Endothelial cell of umbilical vein (primary cell): ENCODE results near the gene HOXA9. TPM values are rescaled to one million over a fixed set of nuclear protein-coding genes. Genes with fewer than 3 reads are reported as not detected.
A peak's percentile ranks its signal among the peaks of the same experiment; 100 is the strongest.

Experiments used
- BruUV-seq: library from RNA; stranded (reverse); fragments of 400-500 nt; replicated peaks from 2 replicates; lab custom pipeline; 2021; lab: Mats Ljungman, UMichigan
- CTCF ChIA-PET: fragments of 300-600, 350-600 bp; sonication (Branson Sonifier 250); formaldehyde crosslinking; loops from one replicate; lab custom pipeline; 2021; ENCODE audit warnings: antibody characterized with exemption, inconsistent platforms; lab: Charles Lee
- POLR2A ChIA-PET: fragments of 300-600, 350-600 bp; sonication (Branson Sonifier 250); formaldehyde crosslinking; loops from one replicate; lab custom pipeline; 2021; ENCODE audit warnings: antibody characterized with exemption, inconsistent platforms; lab: Charles Lee
- DNase-seq: peaks from one replicate; pipeline ENCODE4 v3.0.0-alpha.2; 2011; ENCODE audit warnings: low read depth, low spot score
- FAIRE-seq: peaks from 2 replicates; lab custom pipeline; 2011; peaks lifted over from hg19 to GRCh38; lab: Jason Lieb, UNC
- H2AFZ ChIP-seq: 2 replicates; pipeline ENCODE4 v1.6.0; 2012; ENCODE audit warnings: low read depth, low read length, control low read depth, inconsistent platforms
- H3K27ac ChIP-seq: 2 replicates; pipeline ENCODE4 v1.5.1; 2011; ENCODE audit warnings: low read depth, mild to moderate bottlenecking, control low read depth, low read length, moderate library complexity; ENCODE audit not compliant: insufficient read depth
- H3K27me3 ChIP-seq, 2 experiments: 2 replicates each; pipeline versions ENCODE4 v1.6.0 to v1.6.1; 2011; ENCODE audit warnings: low read length in 2 of 2, mixed read lengths in 1 of 2; ENCODE audit not compliant: control insufficient read depth in 2 of 2, insufficient read depth in 2 of 2
- H3K36me3 ChIP-seq, 2 experiments: 2 replicates in 1 of 2; 3 replicates in 1 of 2; pipeline ENCODE4 v1.5.1; 2011; ENCODE audit warnings: low read length in 2 of 2, mild to moderate bottlenecking in 1 of 2, moderate library complexity in 1 of 2; ENCODE audit not compliant: control insufficient read depth in 2 of 2, insufficient read depth in 2 of 2; ENCODE audit errors: extremely low read depth in 1 of 2
- H3K4me1 ChIP-seq: 3 replicates; pipeline ENCODE4 v1.5.1; 2011; ENCODE audit warnings: mild to moderate bottlenecking, low read length; ENCODE audit not compliant: control insufficient read depth, insufficient read depth; ENCODE audit errors: extremely low read depth
- H3K4me2 ChIP-seq: 2 replicates; pipeline ENCODE4 v1.6.1; 2011; ENCODE audit warnings: low read length, control low read depth, mixed read lengths; ENCODE audit not compliant: insufficient read depth
- H3K4me3 ChIP-seq, 3 experiments: fragments of 200-600 bp in 1 of 3; sonication (generic), shearing (Covaris generic) in 1 of 3; replicated peaks in 1 of 3; 2 replicates each; pipeline ENCODE4 v1.5.1; 2011 to 2016; ENCODE audit warnings: control low read depth in 3 of 3, low read length in 3 of 3, mild to moderate bottlenecking in 2 of 3, inconsistent platforms in 1 of 3, low read depth in 1 of 3, moderate library complexity in 1 of 3; ENCODE audit not compliant: insufficient read depth in 1 of 3
- H3K79me2 ChIP-seq: 2 replicates; pipeline ENCODE4 v1.6.0; 2012; ENCODE audit warnings: low read length, inconsistent platforms; ENCODE audit not compliant: control insufficient read depth, insufficient read depth
- H3K9ac ChIP-seq: replicated peaks from 2 replicates; pipeline ENCODE3; 2011; ENCODE audit warnings: low read length, control low read depth; ENCODE audit not compliant: insufficient read depth; ENCODE audit errors: extremely low read depth
- H3K9me1 ChIP-seq: replicated peaks from 3 replicates; pipeline ENCODE4 v1.6.0; 2011; ENCODE audit warnings: mild to moderate bottlenecking, low read length; ENCODE audit not compliant: control insufficient read depth, insufficient read depth; ENCODE audit errors: extremely low read depth
- H3K9me3 ChIP-seq: replicated peaks from 2 replicates; pipeline ENCODE4 v1.5.1; 2012; ENCODE audit warnings: low read length, inconsistent platforms; ENCODE audit not compliant: control insufficient read depth, insufficient read depth
- H4K20me1 ChIP-seq: replicated peaks from 2 replicates; pipeline ENCODE3; 2011; ENCODE audit warnings: mild to moderate bottlenecking, low read length; ENCODE audit not compliant: control insufficient read depth, insufficient read depth; ENCODE audit errors: extremely low read depth
- FOS ChIP-seq: IDR thresholded peaks from 2 replicates; pipeline ENCODE4 v1.6.1; 2011; ENCODE audit warnings: mild to moderate bottlenecking, low read length, moderate library complexity, borderline replicate concordance; ENCODE audit not compliant: insufficient read depth
- JUN ChIP-seq: IDR thresholded peaks from 2 replicates; pipeline ENCODE4 v1.6.1; 2011; ENCODE audit warnings: borderline replicate concordance, low read depth; ENCODE audit not compliant: insufficient read length, insufficient read depth
- MYC ChIP-seq: IDR thresholded peaks from one replicate; pipeline ENCODE4 v1.6.1; 2011; ENCODE audit warnings: mild to moderate bottlenecking, low read depth, low read length
- POLR2A ChIP-seq: IDR thresholded peaks from 2 replicates; pipeline ENCODE4 v1.6.1; 2012; ENCODE audit warnings: low read depth, mild to moderate bottlenecking, control low read depth, low read length
- POLR2AphosphoS5 ChIP-seq: IDR thresholded peaks from 2 replicates; pipeline ENCODE4 v1.6.1; 2012; ENCODE audit warnings: low read depth, mild to moderate bottlenecking, control low read depth, low read length, moderate library complexity; ENCODE audit not compliant: insufficient read depth
- dilution Hi-C: fragments of 300-500 bp; cut with MboI; formaldehyde crosslinking; loops from one replicate; pipeline ENCODE4 v1.15.0; 2019; ENCODE audit warnings: low sequenced_read_pairs; ENCODE audit not compliant: extremely low pct_ligation_motif_present
- intact Hi-C: fragments of 100-400 bp; cut with micrococcal nuclease; formaldehyde crosslinking; loops from one replicate; pipeline ENCODE4 v1.10.0; 2022
- polyA plus RNA-seq, 4 experiments: library from polyadenylated mRNA; depleted of rRNA in 3 of 4; stranded (reverse) in 3 of 4; unstranded in 1 of 4; fragments of >200 nt; gene quantifications; 2 replicates each; pipeline versions ENCODE4 v1.2.1 to v1.2.3, GENCODE V29; 2011 to 2012; ENCODE audit warnings: missing spikeins in 1 of 4
- total RNA-seq: library from RNA; stranded (reverse); gene quantifications from 2 replicates; pipeline ENCODE4 v1.2.3, GENCODE V29; 2021
- TF ChIP-seq, protein P1 (sequence below), 2 donors: IDR thresholded peaks; 1 replicate in 1 of 2; 2 replicates in 1 of 2; pipeline ENCODE4 v1.5.1; 2011; ENCODE audit warnings: low read length in 2 of 2, mild to moderate bottlenecking in 2 of 2, moderate library complexity in 2 of 2, control low read depth in 1 of 2, inconsistent platforms in 1 of 2, low read depth in 1 of 2; ENCODE audit not compliant: insufficient read depth in 1 of 2; ENCODE audit errors: extremely low read depth in 1 of 2

Gene HOXA9
- total and polyA plus RNA-seq, 2 donors (not counting 3 experiments of a cell fraction or from before 2014, with no cell fraction given) = 47.2 to 61.6 TPM

DNA sequence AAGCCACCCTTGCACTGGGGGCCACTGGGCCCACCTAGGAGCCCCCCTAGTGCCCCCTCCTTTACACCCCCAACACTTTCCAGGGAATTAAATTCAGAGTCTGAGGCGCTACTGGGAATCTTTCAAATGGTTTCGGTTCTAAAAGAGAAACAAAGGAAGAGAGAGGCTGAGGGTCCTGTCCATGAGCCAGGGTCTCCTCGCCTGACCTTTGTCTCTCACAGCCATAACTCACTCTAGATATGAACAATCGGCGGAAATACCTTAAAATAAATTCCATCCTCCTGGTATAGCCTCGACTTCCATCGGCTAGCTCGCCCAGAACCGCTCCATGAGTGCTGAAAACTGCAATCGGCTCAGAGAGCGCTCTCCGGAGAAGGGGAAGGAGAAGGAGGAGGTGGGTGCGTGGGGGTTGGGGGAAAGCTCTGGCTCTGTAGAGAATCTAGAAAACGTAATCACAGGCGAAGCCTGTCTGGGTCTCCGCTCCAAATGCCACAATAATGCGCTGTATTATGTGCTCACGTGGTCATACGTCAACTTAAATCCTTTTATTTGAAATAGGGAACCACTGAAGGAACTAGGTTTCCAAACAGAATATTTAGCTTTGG lies 47.3 kb downstream of the HOXA9 start:
- Histone ChIP-seq H3K36me3 (no peaks in the 10 kb centered on the region), H3K9me3 (no peaks in the 10 kb centered on the region), H3K9ac (peak overlapping the region; percentile 97), H3K27me3 (no peaks in the 10 kb centered on the region), H3K9me1 (no peaks in the 10 kb centered on the region), H3K79me2 (peaks cover 90% of the 10 kb centered on the region), H3K4me1 (peaks cover 76% of the 10 kb centered on the region), H3K4me3 (peak overlapping the region; percentile 7 to 91 (median 50)), H3K27ac (peak overlapping the region; percentile 96), H2AFZ (no peak overlapping the region), H4K20me1 (no peaks in the 10 kb centered on the region), H3K4me2 (peak overlapping the region; percentile 97)
- dilution Hi-C loops = no loop called here
- intact Hi-C loops = loop anchor here (1.0 to 10.0 kb wide), 5 partner anchors 12 to 963 kb away; partner anchors contain the start of genes HOXA4, NFE2L3 and SKAP2
- ChIA-PET CTCF (interaction anchor here (1.1 to 9.1 kb wide), 5 partner anchors 11 to 435 kb away, joined by 3 to 70 read pairs (median 9); partner anchors contain the start of genes HOXA1 and HOXA5), POLR2A (interaction anchor here (0.7 to 1.9 kb wide), 9 partner anchors 9 to 745 kb away, joined by 3 to 5 read pairs (median 3); partner anchors contain the start of gene HOXA5)
- BruUV-seq = no TSS peak
- peak; percentile 22 for TF ChIP-seq MYC
- peak; percentile 80 for TF ChIP-seq POLR2A
- TF ChIP-seq, protein P1, sequence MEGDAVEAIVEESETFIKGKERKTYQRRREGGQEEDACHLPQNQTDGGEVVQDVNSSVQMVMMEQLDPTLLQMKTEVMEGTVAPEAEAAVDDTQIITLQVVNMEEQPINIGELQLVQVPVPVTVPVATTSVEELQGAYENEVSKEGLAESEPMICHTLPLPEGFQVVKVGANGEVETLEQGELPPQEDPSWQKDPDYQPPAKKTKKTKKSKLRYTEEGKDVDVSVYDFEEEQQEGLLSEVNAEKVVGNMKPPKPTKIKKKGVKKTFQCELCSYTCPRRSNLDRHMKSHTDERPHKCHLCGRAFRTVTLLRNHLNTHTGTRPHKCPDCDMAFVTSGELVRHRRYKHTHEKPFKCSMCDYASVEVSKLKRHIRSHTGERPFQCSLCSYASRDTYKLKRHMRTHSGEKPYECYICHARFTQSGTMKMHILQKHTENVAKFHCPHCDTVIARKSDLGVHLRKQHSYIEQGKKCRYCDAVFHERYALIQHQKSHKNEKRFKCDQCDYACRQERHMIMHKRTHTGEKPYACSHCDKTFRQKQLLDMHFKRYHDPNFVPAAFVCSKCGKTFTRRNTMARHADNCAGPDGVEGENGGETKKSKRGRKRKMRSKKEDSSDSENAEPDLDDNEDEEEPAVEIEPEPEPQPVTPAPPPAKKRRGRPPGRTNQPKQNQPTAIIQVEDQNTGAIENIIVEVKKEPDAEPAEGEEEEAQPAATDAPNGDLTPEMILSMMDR (IDR thresholded peaks at IDR 0.05; ENCODE audit: extremely low read depth in 1 of 2, insufficient read depth in 1 of 2, low read depth in 1 of 2, low read length in 2 of 2) = no peak
- TF ChIP-seq FOS = no peak
- peak; percentile 70 for TF ChIP-seq POLR2AphosphoS5
- TF ChIP-seq JUN = no peak
- peak; percentile 94 for DNase-seq
- FAIRE-seq = peak; percentile 99
